Measurements from ENCODE around the gene ARFGAP2.

DNA sequence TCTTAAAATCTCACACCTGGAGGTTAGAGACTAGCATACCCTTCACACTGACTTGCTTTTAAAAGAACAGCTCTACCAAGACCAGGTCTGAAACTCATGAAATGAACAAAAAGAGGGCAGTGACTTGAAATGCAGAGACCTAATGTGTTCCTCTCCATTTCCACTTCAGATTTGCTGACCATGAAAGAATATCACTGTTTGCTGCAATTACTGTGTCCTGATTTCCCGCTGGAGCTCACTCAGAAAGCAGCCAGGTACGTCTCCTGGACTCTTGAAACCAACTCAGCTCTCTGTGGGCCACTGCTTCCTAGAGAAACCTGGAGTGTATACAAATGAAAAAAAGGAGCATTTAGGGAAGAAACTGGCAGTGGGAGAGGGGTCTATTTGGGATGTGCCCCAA lies 39.2 kb downstream of the ARFGAP2 start:
- TF ChIP-seq, protein P1, sequence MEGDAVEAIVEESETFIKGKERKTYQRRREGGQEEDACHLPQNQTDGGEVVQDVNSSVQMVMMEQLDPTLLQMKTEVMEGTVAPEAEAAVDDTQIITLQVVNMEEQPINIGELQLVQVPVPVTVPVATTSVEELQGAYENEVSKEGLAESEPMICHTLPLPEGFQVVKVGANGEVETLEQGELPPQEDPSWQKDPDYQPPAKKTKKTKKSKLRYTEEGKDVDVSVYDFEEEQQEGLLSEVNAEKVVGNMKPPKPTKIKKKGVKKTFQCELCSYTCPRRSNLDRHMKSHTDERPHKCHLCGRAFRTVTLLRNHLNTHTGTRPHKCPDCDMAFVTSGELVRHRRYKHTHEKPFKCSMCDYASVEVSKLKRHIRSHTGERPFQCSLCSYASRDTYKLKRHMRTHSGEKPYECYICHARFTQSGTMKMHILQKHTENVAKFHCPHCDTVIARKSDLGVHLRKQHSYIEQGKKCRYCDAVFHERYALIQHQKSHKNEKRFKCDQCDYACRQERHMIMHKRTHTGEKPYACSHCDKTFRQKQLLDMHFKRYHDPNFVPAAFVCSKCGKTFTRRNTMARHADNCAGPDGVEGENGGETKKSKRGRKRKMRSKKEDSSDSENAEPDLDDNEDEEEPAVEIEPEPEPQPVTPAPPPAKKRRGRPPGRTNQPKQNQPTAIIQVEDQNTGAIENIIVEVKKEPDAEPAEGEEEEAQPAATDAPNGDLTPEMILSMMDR (IDR thresholded peaks at IDR 0.05) = no peak
- TF ChIP-seq POLR2A (IDR thresholded peaks at IDR 0.05) = no peak

Data from breast epithelium (tissue), 3 donors.